DMS 273 (cell line): ENCODE measurements around the gene MAP2K6.

Experiments
- DNase-seq: peaks from one replicate; lab custom pipeline; 2025; ENCODE audit not compliant: unreplicated experiment; lab: John Stamatoyannopoulos, UW

The MAP2K6 gene

DNA sequence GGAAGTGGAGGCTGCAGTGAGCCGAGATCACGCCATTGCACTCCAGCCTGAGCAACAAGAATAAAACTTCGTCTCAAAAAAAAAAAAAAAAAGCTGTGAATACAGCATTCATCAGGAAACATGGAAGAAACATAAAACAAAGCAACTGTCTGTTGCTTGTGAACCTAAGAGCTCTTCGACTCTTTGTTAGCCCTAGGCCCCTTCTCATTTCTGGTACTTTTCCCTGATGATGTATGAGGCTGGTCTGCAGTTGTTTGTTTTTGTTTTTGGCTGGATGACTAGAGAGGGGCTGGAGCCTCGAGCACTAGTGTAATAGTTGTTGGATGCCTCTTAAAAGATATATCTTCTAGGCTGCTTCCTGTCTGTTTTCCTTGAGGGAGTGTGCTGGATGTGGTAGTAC lies 113.5 kb downstream of the MAP2K6 start:
- DNase-seq, result no peak

DNA sequence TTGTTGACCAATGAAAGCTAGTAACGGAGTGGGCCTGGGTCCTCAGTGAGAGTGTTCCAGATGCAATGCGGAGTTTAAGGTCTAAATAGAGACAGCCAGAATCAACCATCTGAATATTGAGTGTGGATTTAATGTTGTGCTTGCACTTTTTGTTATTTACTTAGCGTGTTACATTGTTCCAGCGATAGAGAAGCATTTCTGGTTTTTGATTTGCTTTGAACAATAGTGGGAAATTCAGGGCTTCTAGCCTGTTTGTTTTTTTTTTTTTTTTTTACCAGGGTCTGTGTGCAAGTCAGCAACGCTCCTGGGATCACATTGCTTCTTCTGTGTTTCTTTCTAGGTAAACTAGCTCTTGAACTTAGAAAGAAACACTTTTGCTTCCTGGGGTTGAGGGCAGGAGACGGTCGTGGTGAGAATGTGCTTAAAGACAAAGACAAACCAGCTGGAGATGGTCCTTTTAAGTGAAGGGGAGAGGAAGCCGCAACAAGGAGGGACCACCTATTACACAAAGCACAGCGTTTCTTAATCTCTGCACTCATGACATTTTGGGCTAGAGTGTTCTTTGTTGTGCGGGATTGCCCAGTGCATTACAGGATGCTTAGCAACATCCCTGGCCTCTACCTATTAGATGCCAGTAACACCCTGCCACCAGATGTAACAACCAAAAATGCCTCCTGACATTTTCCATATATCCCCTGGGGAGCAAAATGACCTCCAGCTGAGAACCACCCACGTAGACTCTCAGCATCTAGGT lies 119.2 kb downstream of the MAP2K6 start:
- DNase-seq, result no peak

DNA sequence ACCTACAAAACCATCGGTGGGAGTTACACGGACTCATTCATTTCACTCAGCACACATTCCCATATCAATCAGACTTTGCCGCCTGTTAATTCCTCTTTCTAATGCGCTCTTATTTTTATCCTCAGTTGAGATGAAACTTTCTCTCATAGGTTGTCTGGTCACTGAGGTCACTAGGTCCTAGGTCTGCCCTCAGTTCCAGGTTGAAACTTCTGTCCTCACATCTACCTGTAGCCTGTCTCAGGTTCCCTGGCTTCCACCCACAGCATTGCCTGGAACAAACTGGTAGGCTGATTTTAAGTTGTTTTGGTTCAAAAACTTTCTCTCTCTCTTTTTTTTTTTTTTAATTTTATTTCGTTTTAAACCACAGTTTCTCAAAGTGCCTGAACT lies 119.7 kb downstream of the MAP2K6 start:
- no peak for DNase-seq

DNA sequence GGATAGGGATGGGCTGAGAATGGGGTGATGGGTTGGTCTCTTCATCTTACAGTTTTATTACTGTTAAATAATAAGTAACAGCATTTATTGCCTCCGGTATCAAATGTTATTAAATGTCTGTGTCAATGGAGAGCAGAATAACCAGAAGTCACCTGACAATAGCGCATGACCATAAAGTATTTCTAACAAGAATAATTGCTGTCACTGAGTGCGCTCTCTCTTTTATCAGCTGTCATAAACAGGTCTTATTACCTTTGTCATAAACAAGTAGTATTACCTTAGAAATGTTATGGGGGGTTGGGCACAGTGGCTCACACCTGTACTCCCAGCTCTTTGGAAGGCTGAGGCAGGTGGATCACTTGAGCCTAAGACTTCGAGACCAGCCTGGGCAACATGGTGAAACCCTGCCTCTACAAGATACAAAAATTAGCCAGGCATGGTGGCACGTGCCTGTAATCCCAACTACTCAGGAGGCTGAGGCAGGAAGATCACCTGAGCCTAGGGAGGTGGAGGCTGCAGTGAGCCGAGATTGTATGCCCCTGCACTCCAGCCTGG lies 120.6 kb downstream of the MAP2K6 start:
- no peak for DNase-seq

DNA sequence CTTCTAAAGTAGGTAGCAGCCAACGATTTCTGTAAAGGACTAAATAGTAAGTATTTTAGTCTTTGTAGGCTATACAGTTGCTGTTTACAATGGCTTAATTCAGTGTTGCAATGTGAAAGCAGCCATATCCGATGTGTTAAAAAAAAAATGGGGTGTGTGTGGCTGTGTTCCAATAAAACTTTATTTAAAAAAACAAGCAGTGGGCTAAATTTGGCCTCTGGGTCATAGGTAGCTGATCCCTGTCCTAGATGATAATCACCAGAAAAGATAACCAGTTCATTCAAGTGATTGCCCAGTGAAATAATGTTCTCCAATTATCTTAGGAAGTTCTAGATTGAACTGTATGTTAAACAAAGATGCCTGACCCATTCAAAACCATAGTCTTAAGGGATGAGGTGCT lies 124.3 kb downstream of the MAP2K6 start:
- no peak for DNase-seq

DNA sequence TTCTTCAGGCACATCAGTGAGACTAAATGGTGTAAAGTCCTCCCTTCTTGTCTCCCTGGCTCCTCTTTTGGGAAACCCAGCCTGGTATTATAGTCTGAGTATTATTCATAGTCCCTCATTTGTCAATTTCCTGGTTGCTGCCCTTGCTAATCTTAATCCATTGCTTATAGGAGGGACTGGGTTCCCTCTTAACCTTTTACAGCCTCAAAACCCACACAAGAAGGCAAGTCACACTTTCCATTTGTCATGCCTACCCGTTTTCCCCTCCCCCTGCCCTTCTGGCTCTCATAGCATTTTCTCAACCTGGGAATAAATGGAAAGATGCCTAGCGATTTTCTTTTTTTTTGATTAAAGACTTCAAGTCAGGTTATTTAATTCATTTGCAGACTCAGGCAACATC lies 124.8 kb downstream of the MAP2K6 start:
- DNase-seq, result no peak

DNA sequence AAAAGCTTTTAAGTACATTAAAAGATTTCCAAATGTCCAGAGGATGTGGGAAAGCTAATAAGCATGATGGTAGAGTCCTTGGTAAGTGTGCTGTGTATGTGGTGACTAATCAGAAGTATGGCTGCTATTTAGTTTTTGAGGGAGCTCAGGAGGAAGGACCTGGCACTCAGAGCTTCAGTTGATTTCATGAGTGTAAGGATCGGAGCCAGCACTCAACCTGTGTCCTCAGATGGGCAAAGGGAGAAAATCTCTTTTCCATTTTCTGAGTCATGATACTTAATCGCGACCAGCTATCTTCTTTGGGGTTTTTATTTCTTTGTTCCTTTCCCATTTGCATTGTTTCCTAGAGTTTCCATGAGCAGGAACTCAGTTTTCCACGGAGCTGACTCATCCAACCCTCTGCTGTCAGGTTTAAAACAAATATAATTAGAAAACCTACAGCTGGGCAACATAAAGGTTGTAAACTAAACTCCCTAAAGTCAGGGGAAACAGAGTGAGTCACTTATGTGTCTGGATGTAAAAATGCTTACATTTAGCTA lies 125.4 kb downstream of the MAP2K6 start:
- no peak for DNase-seq

DNA sequence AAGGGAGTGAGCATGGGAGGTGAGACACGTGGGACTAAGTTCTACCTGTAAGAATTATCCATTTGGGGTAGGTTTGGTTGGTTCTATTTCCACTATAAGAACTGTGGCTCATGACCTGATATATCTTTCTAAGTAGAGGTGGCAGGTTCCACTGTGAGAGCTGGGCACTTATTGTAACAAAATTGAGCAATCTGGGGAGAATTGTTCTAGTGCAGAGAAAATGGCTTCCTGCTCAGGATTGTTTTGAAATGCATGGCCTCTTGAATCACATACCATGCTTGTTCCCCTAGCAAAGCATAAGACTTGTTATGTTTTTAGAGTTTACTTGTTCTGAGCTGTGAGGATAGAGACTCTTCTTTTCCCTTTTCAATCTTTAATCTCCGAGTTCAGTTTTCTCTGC lies 125.9 kb downstream of the MAP2K6 start:
- DNase-seq, result no peak

DNA sequence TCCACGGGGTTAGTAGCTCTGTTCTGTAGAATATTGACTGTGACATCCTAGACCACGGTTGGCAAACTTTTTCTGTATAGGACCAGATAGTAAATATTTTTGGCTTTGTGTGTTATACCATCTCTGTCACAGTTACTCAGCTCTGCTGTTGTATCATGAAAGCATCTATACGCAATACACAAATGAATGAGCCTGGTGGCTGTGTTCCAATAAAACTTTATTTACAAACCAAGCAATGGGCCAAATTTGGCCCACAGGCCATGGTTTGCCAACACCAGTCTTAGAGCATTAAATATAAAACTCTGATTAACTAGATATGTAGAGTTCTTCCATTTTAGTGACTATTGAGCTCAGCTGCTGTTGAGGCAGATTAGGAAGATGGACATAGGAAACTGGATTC lies 132.7 kb downstream of the MAP2K6 start:
- DNase-seq, result no peak

DNA sequence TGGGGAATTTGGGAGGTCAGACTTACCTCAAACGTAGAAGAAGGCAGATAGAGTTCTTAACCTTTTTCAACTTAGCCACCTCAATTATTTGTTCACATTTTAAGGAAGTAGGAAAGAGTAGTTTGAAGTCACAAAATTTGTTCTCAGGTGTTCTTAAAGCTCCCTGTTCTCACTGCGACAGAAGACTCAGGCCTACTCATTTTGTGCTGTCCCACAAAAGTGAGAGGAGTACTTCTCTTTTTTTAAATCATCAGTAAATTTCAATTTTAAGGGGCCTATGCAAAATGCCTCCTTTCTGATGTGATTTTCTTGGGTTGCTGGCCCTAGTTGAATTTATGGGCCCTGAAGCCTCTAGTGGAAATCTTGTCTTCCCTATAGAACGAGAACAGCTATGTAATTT lies 133.4 kb downstream of the MAP2K6 start:
- no peak for DNase-seq

DNA sequence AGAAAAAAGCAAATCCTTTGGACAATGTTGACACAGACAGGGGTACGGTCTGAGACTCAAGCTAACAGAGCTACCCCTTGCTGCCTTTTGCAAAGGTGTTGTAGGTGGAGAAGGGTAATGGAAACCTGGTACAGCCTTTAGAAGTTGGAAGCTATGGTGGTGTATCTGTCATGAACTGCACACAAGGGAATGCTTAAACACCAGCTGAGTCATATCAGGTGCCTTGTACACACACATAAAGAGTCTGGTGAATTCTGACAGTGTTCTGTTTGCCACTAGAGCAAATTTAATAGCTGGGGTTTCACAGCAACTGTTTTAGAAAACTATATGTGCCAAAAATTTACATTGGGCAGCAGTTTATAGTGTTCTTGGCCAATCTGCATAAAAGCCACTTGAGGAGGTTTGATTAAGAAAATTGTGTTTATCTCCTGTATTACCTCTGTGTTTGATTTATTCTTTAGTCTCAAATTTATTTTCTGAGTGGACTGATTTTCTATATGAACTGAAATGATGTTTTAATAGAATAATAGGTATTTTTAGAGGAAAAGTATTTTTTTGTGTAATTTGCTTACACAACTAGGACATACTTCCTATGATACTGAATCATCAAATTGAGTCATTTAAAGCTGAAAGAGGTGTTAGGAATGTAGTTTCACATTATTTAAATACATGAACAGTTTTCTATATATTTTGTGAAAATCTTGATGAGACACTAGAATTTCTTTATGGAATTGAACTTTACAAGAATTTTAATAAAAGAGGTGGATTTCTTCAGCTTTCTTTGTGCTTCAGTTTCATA lies 136.9 kb downstream of the MAP2K6 start:
- no peak for DNase-seq

DNA sequence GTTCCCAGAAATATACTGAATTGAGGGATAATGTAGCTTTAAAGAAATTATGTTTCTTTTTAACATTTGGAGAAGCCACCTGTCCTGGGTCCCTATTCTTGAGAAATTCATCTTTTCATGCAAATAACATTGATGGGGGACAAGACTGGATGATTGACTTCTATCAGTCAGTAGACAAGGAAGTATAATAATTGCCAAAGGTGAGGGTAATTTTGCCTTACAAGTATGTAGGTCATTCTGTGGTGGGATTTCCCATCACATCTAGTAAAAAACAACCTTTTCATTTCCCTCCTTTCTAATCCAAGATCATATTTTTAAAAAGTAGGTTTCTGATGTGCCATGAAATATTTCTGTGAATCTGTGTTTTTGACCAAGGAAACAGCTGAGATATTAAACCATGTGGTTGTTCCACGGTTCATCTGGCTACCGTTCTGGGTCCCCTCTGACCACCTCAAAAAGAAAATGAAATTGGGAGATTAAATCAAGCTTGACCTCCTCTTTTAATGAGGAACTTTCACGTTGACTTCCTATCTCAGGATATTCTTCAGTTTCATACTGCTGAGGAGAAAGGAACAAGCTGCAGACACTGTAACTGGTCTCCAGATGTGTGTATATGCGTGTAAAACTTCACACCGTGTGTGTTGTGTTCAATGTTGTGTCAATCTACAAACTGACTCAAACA lies 138.6 kb downstream of the MAP2K6 start:
- DNase-seq, result no peak

DNA sequence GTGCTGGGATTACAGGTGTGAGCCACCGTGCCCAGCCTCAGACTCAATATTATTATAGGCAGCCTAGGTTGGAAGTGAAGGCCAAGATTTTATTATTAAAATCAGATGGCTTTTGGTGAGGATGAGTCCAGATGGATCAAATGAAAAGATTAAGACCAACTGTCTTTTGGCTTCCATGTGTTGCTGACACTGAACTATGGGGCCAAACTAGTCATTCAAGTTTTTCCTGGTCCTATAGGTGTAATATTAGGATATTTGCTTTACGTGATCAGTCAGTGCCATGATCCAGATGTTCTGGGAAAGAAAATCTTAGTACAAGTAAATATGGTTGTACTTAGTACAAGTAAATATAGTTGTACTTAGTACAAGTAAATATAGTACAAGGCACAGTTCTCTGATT lies 140.6 kb downstream of the MAP2K6 start:
- no peak for DNase-seq

DNA sequence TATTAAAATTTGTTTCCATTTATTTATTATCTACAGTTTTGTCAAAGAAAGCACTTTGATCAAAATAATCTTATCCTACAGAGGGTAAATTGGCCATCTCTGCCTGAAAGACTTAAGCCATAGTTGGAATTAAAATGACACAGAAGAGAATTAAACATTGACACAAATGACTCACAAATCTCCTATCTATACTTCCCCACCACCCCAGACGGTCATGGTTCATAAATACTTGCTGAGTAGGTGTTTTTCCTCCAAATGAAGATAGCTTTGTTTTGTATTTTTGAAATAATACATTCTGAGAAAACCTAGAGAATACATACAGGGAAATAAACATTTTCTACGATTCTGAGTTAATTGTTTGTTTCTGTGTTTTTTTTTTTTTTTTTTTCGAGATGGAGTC lies 142.8 kb downstream of the MAP2K6 start:
- no peak for DNase-seq

DNA sequence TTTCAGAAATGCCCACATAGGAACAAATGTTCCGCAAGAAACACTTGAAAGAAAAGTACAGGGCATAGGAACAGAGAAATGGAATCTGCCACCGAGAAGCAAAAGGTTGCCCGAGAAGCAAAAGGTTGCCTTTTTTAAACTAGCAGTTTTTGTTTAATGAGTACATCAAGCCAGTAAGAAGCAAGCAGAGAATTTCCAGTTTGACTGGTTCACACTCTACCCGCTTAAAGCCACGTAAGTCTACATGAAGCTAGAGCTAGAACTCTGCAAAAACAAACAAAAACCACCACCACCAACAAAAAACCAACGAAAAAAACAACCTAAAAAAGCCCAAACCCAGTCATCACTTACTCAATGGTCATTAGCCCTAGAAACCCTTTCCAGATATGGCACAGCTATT lies 144.3 kb downstream of the MAP2K6 start:
- DNase-seq, result no peak

DNA sequence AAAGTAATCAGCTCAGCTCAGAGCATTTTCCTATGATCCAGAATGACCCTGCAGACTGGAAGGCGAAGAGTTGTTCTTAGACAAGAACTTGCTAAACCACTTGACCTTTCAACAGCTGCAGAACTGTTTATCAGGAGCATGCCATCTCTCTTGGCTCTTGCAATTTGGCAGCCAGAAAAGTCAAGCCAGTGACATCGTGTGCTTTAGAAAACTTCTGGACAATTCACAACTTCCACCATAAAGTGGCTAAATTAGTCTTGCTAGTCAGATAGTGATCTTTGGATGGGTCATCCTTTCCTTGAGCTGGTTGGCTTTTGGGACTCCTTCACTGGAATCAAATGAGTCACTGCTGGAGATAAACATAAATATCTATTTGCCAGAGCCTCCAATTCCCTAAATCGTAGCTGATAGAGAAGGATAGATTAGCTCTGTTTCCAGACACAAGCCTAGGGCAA lies 146.5 kb downstream of the MAP2K6 start:
- DNase-seq, result no peak

DNA sequence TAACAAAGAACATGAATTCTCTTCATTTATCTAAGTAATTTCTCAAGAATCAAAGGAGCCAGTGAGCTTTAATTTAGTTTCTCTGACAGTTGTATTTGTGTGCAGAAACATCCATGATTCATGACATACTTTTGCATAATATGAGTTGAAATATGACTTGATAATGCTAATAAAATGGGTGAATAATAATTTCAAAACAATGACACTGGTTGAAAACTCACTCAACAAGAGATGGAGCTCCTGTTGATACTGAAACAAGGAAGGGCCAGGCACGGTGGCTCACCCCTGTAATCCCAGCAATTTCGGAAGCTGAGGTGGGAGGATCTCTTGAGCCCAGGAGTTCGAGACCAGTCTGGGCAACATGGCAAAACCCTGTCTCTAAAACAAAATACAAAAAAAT lies 147.0 kb downstream of the MAP2K6 start:
- DNase-seq, result no peak

DNA sequence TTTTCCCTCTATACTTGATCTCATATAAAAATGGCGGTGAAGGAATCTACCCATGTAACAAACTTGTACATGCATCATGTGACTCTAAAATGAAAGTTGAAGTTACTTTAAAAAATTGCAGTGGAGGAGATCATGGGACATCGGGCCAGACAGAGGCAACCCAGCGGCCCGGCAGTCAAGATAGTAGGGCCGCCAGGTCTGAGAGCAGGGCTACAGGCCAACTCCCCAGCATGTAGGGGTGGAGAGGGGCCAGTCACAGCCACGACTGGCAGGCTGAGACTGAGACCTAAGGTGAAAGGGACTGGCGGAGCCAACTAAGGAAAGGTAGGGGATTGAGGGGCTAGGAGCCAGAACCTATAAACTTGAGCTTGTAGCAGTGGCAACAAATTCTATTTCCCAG lies 150.9 kb downstream of the MAP2K6 start:
- no peak for DNase-seq

DNA sequence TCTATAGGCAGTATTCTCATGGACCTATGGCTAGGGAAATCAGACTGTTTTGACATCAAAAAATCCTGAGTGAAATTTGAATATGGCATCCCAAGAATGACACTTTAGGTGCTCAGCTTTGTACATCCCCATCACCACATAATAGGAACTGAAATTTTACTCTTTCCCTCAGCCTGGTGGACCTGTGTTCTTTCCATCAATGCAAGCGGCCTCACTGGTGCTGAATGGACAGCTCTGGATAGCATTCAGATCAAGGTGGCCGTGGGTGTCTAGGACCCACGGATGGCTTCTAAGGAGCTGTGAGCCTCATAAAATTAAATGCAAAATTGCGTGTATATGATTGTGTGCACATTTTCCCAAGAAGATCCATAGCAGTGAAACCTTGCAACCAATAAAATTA lies 152.6 kb downstream of the MAP2K6 start:
- DNase-seq, result no peak

DNA sequence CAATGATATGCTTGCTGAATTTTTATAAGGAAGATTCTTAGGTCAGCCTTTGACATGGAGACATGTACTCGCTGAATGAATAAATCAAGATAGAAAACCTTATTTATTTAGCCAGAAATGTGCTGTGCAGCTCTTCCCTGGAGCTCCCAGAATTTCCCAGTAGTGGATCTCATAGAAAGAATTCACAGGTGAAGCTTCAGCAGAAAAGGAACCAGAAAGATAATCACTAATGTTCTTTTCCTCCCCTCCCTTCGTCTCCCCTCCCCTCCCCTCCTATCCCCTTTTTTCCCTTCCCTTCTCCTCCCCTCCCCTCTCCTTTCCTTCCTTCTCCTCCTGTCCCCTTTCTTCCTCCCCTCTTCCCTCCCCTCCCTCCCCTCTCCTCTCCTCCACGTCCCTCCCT lies 158.2 kb downstream of the MAP2K6 start:
- no peak for DNase-seq

DNA sequence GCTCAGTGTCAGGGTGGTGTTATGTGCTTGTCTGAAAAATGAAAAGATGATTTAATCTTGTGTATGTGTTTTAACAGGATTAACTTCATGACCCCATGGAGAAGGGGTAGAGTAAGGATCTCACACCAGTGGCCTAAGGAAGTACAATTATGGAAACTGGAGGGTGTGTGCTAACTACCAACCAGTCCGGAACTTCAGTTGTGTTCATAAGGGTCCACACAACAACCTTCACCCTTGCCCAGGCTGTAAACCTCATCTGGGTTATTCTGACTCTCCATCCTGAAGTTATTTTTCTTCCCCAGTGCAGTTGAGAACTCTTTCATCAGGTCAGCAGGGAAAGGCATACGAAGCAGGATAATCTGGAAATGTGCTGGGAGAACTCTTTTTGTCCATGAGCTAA lies 158.9 kb downstream of the MAP2K6 start:
- DNase-seq, result no peak
